Measurements from ENCODE around the gene JARID2.

- TF ChIP-seq CTCF (IDR thresholded peaks at IDR 0.05; ENCODE audit: insufficient read depth, low read depth, low read length) (no peak), EZH2 (IDR thresholded peaks at IDR 0.05; ENCODE audit: insufficient read depth, low read length) (no peak)
These were observed 71.4 kb downstream of the JARID2 start for GRCh38 chr6:15317251-15317650.
